Measurements from ENCODE around the gene ASB15.
"Not testable (repeated sequence)": the region's sequence is repeated elsewhere in the genome, so short reads cannot be mapped to it uniquely, and the experiment has no call there.

ASB15 gene

DNA sequence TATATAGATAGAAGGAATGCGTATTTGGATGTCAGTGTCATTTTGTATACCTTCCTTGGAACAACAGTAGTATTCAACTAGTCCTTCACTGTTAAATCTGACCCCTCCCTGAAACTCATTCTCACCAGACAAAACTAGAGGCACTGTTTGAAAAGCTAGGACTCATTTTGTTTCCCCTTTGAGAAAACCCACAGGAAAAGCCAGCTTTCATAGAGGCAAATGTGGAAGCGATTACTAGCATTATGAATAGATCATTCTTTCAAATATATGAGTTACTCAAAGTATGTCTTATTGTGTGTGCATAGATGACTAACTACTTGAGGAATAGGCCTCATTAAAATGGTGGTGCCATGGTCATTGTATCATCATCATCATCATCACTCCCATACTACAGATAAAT is 1.9 kb upstream of the ASB15 start:
- DNase-seq, result no peak

DNA sequence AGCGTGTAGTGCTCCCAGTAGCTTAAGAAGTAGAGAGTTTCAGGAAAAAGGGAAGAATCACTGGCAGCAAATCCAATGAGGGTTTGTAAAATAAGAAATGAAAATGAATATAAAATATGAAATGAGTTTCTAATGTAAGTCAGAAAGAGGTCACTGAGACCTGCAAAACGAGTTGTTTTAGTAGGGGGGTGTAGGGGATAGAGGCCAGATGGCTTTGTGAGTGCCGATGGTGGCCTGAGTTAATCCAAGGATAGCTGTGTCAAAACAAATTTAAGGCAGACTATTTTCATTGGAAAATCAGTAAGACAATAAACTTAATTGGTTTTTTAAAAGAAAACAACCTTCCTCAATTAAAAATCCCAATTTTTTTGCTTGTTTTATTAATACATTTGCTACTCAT is 745 bp upstream of the ASB15 start:
- DNase-seq, result no peak

DNA sequence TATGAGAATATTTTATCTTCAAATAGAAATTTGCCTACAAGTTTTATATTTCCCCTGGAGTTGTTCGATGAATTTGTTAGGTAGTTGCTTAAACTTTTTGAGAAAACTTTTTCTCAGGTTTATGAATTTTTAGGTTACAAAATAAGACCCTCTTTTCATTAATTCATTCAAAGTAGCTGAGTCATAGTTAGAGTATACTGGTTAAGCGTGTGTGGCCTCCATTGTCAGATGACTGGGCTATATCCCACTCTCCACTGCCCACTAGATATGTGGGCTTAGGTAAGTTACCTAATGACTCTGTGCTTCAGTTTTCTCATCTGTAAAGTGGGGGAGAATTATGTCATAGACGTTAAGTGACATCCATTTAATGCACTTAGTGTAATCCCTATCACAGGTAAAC is 1.0 kb downstream of the ASB15 start:
- no peak for DNase-seq

DNA sequence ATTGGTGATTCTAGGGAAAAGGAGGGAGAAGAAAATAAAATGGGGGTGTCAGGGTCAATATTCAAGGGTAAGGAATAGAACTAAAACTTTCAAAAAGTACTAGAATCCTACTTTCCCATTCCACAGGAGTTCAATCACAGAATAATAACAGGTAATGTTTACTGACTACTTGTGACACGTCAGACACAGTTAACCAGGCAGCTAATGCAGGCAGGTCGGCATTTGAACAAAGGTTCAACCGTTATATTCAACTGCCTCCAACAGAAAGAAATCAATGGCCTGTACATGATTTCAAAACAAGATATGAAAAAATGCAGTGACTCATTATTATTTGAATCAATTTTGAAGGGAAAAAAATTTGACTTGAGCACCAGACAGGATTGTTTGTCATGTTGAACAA is 3.1 kb downstream of the ASB15 start:
- DNase-seq, result no peak

DNA sequence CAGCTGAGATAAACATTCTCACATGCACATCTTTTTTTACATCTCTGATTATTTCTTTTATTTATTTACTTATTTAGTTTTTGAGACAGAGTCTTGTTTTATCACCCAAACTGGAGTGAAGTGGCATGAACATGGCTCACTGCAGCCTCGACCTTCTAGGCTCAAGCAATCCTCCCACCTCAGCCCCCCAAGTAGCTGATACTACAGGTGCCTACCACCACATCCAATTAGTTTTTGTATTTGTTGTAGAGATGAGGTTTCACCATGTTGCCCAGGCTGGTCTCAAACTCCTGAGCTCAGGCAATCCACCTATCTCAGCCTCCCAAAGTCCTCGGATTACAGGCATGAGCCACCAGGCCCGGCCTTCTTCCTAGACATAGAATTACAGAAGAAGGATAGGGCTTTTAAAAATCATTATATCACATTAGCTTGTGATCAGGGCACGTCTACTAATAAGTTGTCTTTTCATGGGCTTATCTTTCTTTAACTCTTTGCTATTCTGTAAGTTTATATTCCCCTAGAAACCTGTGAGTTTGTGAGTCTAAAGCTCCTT is 5.9 kb downstream of the ASB15 start:
- DNase-seq, result no peak

DNA sequence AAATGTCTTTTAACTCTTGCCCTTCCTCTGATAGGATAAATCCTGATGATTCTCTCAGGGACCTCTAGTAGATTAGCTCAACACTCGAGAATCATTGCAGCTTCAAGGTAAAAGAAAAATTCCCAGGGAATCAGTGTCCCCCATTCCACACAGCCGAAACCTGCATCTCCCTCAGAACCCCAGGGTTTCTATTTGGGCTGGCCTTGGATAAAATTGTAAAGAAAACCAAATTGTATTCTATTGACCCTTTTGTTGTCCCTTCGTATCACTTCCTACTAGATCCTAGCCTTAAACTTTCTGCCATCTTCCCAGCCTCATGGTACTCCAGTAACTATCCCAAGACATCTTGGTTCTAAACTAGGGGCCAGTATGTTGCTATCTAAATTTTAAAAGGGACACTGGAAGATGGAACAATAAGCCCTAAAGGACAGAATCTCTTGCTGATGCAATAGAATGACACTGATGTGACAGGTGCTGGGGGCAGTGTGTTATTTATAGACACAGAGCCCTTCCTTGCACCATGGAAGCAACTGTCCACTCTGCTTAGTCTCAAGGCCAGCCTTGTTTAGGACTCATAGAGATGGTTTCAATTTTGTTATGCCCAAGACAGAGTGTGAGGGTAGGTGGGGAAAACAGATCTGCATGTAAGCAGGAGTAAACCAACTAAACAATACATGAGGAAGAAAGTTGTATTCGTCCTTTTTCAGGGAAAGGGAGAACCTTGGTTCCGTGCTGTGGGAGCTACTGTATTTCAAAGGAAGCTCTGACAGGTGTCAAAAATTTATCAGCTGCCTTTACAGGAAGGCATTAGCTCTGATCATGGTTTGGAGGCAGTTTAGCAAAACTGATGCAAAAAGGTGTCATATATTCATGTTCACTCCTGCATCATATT is 7.6 kb downstream of the ASB15 start:
- no peak for DNase-seq

DNA sequence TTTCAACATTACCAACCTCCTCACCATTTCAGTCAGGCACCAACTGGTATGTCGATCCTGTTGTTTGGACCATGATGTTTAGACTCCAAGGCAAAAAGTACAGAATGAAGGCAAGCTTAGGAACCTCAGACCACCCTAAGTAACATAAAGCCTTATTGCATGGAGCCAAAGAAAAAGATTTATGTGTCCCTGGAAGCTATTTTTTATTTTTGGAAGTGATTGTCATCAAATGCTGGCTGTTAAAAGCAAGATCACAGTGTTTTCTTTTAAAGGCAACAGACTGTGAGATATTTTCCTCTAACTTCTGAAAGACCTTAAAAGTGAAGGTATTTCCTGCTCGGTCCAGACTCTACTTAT is 8.2 kb downstream of the ASB15 start:
- no peak for DNase-seq

DNA sequence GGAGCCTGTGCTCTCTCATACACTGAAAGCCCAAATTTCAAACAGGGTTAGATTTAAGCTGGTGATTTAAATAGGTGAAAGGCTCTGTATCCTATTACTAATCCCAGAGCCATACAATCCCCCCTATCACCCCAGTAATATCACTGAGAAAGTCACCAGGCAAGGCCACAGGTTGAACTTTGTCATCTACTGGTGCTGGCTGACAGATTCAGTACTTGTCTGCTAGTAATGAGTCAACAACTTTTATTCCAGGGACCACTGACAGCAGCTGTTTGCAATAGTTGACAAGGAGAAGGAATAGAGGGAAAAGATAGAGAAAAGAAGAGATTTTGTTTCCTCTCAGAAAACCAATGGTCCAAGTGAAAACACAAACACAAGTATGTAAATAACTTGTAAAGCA is 10.4 kb downstream of the ASB15 start:
- no peak for DNase-seq

DNA sequence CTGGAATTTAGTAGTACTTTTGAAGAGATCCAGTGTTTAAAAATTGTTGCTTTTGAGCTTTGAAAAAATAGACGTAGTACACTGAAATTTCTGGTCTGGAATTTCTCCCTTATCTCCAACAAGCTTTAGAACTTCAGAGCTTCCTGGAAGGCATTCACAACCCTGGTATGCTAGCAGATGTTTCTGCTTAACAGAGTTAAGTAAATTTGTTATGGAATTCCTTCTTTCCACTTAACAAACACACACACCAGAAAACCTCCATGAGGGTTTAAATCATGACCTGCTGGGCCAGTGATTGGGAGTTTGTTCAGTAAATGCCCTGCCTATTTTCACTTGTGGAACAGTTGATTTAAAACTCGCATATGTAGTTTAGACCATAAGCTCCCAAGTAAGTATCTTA is 13.7 kb downstream of the ASB15 start:
- DNase-seq, result no peak

DNA sequence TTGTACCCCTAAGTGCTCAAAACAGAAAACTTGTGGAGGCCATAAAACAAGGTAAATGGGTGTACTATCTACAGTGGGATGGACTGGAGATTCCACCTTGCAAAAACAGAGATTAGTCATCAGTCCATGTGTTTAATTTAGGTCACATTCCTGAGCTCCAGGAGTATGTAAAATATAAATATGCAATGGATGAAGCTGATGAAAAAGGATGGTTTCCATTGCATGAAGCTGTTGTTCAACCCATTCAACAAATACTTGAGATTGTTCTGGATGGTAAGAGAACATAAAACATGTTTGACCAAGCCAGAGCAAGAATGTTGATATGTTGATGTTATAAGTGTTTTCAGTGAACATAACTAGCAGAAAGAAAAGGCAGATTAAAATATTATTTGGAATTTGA is 14.6 kb downstream of the ASB15 start:
- DNase-seq, result no peak

DNA sequence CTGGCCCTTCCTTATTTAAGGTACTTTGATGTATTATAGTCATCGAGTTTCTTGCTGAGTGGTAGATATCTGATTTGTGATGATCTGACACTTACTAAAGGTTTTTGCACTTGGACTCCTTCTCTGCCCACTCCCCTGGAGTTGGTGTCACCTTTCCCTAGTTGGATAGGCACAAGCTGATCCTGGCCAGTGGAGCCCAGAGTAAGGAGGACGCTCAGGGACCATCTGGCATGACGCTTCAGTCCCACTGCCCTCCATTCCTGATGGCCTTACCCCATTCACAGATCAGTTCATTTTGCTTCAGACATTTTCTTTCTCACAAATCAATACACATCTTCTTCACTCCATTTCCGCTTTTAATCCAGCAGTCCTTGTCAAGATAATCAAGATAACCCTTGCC is 20.1 kb downstream of the ASB15 start:
- DNase-seq, result no peak

DNA sequence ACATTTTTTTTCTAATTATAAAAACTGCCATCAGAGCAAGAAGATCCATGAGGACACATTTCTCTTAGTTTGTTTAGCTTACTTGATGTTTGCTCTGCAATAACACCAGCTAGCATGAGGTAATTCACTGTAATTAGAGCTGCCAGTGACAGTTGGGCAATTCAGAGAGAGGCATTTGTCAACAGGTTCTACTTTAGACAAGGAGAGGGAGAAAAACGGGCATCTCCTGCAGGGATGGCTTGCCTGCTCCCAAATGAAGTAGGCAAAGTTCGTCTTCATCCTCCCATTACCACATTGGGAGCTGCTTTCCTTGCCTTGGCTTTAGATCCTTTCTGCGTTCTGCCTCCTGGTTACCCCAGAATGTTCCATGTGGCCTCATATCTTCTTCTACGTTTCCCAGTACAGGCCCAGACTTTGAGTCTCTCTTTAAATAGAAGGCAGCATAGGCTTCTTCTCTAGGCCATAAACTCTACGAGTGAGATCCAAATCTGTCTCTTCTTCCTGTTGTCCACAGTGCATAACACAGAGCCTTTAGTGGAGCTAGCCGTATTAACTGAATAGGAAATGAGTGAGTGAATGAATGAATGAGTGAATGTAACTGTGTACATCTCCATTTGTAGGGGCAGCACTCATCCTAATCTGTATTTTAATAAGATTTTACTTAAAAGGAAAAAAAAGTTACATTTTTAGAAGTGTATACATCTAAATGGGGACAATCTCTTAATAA is 21.2 kb downstream of the ASB15 start:
- peak; percentile 91 for DNase-seq

DNA sequence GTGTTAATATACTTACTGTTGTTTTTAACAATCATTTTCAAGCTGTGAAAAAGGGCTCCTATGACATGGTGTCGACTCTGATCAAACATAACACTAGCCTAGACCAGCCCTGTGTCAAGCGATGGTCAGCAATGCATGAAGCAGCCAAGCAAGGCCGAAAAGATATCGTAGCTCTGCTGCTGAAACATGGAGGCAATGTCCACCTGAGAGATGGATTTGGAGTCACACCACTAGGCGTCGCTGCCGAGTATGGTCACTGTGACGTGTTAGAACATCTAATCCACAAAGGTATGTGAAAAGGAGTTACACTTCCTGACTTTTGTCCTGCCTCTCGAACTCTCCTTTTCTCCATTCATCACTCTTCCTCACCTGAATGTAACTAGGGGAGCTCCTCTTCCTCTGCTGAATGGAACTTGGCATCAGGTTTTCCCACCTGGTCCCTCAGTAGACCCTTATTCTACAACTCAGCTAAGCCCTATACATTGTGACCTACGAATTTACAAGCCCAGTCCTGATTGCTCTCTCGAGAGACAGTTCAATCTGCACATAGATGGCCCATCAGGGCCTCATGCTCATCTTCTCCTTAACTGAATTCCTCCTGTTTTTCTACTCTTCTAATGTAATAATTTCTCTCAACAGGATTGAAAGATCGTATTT is 23.0 kb downstream of the ASB15 start:
- no peak for DNase-seq

DNA sequence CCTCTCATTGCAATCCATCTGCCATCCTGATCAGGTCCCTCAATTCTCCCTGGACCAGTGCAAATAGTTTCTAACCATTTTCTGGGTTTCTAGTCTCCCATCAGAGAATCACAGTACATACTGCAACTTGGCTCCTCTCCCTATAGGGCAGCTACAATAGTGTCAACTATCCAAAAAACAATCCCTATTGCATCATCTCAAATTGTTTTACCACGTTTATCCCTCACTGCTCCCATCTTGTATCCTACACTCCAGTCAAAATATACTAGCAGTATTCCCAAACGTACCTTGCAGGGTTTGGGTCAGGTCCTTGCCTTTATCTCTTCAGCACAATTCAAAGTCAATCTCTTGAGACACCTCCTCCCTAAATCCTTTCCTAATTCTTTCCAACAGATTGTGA is 23.6 kb downstream of the ASB15 start:
- DNase-seq, result no peak

DNA sequence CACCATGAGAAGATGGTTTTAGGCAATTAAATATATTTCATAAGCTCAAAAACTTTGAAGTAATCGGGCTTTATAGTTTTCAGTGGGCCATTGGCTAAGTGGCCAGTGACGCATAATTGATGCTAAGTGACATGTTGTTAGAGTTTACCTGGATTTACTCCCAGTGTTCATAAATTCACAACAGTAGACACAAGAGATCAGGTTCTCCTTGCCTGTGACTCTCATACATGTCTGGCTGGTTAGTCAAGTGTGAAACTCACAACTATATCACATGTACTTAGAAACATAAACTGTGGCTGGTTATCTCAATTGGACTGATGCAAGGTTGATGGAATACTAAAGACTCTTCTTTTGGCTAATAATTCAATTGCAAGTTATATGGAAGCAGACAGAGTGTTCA is 26.2 kb downstream of the ASB15 start:
- no peak for DNase-seq

DNA sequence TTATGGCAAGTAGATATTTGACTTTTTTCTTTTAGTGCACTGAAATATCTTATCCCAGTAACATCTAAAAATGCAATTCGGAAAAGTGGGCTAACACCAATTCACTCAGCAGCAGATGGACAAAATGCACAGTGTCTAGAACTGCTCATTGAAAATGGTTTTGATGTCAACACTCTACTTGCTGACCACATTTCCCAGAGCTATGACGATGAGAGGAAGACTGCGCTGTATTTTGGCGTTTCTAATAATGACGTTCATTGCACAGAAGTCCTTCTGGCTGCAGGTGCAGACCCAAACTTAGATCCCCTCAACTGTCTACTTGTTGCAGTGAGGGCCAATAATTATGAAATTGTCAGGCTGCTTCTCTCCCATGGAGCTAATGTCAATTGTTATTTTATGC is 27.2 kb downstream of the ASB15 start:
- DNase-seq, result no peak

DNA sequence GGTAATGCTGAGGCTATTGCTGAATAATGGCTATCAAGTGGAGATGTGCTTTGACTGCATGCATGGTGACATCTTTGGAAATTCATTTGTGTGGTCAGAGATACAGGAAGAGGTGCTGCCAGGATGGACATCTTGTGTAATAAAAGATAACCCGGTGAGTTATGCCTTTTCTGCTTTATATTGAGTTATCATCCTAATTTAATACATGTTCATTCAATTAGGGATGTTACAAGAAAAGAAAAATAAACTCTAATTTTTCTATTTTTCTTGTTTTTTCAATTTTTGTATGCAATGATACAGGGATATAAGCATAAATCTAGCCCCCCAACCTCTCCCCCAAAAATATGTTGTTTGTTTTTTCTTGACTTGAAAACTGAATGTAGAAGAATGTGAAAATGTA is 27.7 kb downstream of the ASB15 start:
- no peak for DNase-seq

DNA sequence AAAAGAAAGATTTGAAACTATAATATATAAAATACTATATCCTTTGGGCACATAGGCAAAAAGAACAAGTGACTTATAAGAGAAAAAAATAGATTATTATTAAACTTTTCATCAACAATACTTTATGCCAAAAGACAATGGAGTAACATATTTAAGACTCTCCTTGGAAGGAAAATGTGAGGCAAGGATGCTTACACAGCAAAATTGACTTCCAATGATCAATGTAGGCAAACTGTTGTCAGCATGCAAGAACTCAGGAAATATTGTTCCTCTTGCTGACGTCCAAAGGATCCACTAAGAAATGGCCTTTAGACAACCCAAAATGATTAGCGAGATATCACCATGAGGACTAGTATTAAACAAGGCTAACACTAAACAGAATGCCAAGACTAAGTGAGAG is 31.2 kb downstream of the ASB15 start:
- DNase-seq, result no peak

DNA sequence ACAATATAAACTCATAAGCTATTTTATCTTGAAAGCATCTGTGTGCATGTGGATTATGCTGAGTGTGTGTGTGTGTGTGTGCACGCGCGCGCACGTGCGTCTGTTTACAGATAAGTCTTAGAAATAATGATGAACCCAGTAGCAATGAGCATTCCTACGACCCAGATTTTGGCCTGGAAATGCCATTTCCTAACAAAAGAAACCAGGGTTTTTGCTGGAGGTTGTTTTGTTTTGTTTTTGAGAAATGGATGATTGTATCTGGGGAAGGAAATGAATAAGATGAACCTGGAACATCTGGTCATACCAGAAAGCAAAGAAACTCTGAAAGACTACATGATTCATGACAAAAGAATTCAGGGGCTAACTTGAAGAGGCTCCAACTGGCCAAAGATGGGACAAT is 31.9 kb downstream of the ASB15 start:
- DNase-seq, result no peak

DNA sequence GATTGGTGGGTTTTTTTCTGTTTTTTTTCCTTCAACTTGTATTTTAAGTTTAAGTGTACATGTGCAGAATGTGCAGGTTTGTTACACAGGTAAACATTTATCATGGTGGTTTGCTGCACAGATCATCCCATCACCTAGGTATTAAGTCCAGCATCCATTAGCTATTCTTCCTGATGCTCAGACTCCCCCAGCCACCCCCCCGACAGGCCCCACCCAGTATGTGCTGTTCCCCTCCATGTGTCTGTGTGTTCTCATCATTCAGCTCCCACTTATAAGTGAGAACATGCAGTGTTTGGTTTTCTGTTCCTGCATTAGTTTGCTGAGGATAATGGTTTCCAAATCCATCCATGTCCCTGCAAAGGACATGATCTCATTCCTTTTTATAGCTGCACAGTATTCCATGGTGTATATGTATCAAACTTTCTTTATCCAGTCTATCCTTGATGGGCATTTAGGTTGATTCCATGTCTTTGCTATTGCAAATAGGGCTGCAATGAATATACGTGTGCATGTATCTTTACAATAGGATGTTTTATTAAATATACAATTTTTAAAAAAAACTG is 32.5 kb downstream of the ASB15 start:
- not testable (repeated sequence) for DNase-seq

DNA sequence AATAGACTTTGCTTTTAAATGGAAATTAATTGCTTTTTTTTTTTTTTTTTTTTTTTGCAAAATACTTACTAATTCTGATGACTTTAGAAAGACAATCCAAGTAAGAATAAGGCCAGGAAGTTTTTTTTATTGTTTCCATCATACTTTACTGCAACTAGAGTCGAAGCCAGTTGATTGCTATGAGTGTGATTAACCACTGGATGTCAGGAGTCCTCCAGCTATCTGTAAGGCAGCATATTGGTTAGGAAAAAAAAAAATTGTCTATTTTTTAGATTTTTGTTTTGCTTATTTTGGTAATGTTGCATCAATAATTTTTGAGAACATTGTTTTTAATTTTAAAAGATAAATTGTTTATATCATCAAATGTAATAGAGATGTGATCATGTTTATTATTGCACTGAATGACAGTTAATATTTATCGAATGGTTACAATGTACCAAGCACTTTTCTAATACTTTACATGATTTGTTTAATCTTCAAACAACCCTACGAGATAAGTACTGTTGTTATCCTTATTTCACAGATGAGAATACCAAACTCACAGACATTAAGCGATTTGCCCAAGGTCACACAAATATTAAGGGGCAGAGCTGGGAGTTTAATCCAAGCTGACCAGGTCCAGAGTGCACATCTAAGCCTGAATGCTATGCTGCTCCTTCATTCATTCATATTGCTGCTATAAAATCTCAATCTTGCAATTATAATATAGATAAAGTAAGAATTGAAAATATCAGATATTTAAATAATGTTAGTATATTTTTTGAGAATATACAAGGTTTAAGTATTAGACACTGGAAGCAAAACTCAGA is 34.1 kb downstream of the ASB15 start:
- DNase-seq, result no peak

DNA sequence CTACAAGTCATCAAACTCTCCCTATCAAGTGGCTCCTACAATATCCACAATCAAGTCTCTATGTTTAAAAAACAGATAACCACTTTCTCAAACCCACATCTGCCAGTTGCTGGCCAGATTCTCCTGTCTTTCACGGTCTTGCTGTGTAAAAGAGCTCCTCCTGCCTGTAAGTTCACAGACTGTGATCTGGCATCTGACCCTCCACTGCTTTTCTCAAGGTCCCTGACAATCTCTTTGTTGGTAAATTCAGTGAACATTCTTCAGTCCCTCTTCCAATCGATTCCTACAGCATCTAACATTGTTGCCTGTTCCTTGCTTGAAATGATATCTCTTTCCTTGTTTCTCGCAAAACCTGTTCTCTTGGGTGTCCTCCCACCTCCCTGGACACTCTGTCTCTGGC is 35.6 kb downstream of the ASB15 start:
- DNase-seq, result no peak

DNA sequence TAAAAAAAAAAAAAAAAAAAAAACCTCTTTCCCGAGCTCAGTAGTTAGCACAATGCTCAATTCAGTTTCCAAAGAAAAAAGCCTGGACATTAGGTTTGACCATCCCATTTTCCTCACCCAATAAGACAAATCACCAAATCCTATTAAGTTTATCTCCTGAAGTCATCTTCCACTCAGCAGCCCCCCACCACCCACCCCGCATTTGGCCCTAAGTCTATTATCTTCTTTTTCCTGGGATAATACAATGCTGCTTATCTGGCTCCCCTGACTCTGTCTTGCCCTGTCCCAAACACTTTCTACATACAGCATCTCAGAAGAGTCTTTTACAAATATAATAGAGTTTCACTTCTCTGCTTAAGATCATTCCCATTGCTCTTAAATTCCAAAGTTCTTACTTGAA is 36.3 kb downstream of the ASB15 start:
- no peak for DNase-seq
